Astrocyte (in vitro differentiated cells and primary cell): ENCODE results near the gene AHNAK2. TPM values are rescaled to one million over a fixed set of nuclear protein-coding genes. Genes with fewer than 3 reads are reported as not detected.

Source experiments
- DNase-seq: peaks from one replicate; pipeline ENCODE4 v3.0.0-alpha.2; 2010; ENCODE audit warnings: low read depth
- FAIRE-seq: peaks from 2 replicates; lab custom pipeline; 2011; peaks lifted over from hg19 to GRCh38; lab: Jason Lieb, UNC
- H2AFZ ChIP-seq: 2 replicates; pipeline ENCODE4 v1.6.0; 2012; ENCODE audit warnings: low read depth, low read length, inconsistent platforms
- H3K27ac ChIP-seq: 2 replicates; pipeline ENCODE4 v1.5.1; 2011; ENCODE audit warnings: low read depth, low read length, inconsistent platforms
- H3K27me3 ChIP-seq: 2 replicates; pipeline ENCODE4 v1.6.0; 2011; ENCODE audit warnings: low read length, inconsistent platforms; ENCODE audit not compliant: insufficient read depth
- H3K36me3 ChIP-seq: 2 replicates; pipeline ENCODE4 v1.5.1; 2011; ENCODE audit warnings: low read length, inconsistent platforms; ENCODE audit not compliant: insufficient read depth
- H3K4me1 ChIP-seq: 2 replicates; pipeline ENCODE4 v1.5.1; 2011; ENCODE audit warnings: low read length, inconsistent platforms; ENCODE audit not compliant: insufficient read depth
- H3K4me2 ChIP-seq: 2 replicates; pipeline ENCODE4 v1.6.0; 2012; ENCODE audit warnings: low read length, inconsistent platforms
- H3K4me3 ChIP-seq: 2 replicates; pipeline ENCODE4 v1.5.1; 2011; ENCODE audit warnings: low read depth, mild to moderate bottlenecking, low read length, inconsistent platforms; ENCODE audit not compliant: insufficient read depth
- H3K79me2 ChIP-seq: 2 replicates; pipeline ENCODE4 v1.6.0; 2012; ENCODE audit warnings: mild to moderate bottlenecking, low read length, inconsistent platforms; ENCODE audit not compliant: insufficient read depth
- H3K9ac ChIP-seq: 2 replicates; pipeline ENCODE4 v1.6.0; 2012; ENCODE audit warnings: mild to moderate bottlenecking, low read length, inconsistent platforms
- H3K9me3 ChIP-seq: 2 replicates; pipeline ENCODE4 v1.5.1; 2012; ENCODE audit warnings: low read depth, mild to moderate bottlenecking, low read length, inconsistent platforms; ENCODE audit not compliant: insufficient read depth
- H4K20me1 ChIP-seq: 2 replicates; pipeline ENCODE4 v1.6.0; 2012; ENCODE audit warnings: low read length, inconsistent platforms; ENCODE audit not compliant: insufficient read depth
- H3K27ac Mint-ChIP-seq: one replicate; pipeline ENCODE4 v1.8.0; 2021; ENCODE audit warnings: mild to moderate bottlenecking, mixed read lengths; ENCODE audit not compliant: unreplicated experiment
- H3K27me3 Mint-ChIP-seq: one replicate; pipeline ENCODE4 v1.8.0; 2021; ENCODE audit warnings: low read depth, mixed read lengths; ENCODE audit not compliant: unreplicated experiment
- H3K36me3 Mint-ChIP-seq: one replicate; pipeline ENCODE4 v1.8.0; 2021; ENCODE audit warnings: low read depth, mixed read lengths; ENCODE audit not compliant: unreplicated experiment
- H3K4me1 Mint-ChIP-seq: one replicate; pipeline ENCODE4 v1.8.0; 2021; ENCODE audit warnings: low read depth, mixed read lengths; ENCODE audit not compliant: unreplicated experiment
- H3K4me3 Mint-ChIP-seq: one replicate; pipeline ENCODE4 v1.8.0; 2021; ENCODE audit warnings: mild to moderate bottlenecking, moderate library complexity, mixed read lengths; ENCODE audit not compliant: unreplicated experiment
- H3K9me3 Mint-ChIP-seq: one replicate; pipeline ENCODE4 v1.8.0; 2021; ENCODE audit warnings: mild to moderate bottlenecking, mixed read lengths; ENCODE audit not compliant: unreplicated experiment
- EZH2 ChIP-seq: IDR thresholded peaks from 2 replicates; pipeline ENCODE4 v1.6.1; 2012; ENCODE audit warnings: mild to moderate bottlenecking, low read length, inconsistent platforms; ENCODE audit not compliant: insufficient read depth
- total RNA-seq: library from RNA; stranded (reverse); gene quantifications from 2 replicates; pipeline ENCODE4 v1.2.1, GENCODE V29; 2021
- TF ChIP-seq, protein P1 (sequence below): IDR thresholded peaks from 2 replicates; pipeline ENCODE4 v1.5.1; 2011; ENCODE audit warnings: low read depth, mild to moderate bottlenecking, inconsistent platforms, low read length, moderate library complexity; ENCODE audit not compliant: insufficient read depth

The AHNAK2 gene
- total RNA-seq, 1 donor from 2014 or later, result 44.7 TPM

DNA sequence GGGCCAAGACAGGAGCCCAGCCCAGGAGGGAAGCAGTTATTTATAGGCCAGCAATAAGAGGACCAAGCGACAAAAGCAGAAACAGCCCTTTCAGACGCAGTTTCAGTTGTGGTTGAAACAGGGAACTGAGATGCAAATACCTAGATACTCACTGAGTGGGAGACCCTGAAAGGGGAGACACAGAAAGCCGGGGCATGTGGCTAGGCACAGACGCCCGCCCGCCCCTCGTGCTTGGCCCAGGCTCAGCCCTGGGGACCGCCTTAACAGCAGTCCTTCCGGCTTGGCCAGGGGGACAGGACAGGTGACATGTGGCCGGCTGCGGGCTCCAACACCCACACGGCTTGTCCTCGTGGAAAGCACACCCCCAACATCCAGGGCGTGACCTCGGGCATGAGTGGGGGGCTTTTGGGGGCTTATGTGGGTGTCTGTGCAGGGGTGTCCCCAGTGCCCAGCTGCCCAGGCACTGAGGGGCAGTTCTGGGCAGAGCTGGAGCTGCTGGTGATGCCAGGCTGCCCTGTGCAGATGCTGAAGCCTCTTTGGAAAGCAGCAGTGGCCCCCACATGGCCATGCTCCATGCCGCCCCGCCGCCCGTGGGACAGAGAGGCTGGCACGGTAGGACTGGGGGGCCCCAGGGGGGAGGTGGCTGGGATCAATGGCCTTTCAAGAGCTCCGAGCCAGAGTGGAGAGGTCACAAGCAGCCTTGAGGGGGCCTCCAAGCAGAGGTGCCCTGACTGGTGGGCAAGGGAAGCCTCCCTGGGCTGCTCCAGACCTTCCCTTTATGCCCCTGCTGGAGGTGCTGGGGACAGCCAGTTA, 51.3 kb downstream of the AHNAK2 start:
- TF ChIP-seq EZH2, result no peak
- TF ChIP-seq, protein P1, sequence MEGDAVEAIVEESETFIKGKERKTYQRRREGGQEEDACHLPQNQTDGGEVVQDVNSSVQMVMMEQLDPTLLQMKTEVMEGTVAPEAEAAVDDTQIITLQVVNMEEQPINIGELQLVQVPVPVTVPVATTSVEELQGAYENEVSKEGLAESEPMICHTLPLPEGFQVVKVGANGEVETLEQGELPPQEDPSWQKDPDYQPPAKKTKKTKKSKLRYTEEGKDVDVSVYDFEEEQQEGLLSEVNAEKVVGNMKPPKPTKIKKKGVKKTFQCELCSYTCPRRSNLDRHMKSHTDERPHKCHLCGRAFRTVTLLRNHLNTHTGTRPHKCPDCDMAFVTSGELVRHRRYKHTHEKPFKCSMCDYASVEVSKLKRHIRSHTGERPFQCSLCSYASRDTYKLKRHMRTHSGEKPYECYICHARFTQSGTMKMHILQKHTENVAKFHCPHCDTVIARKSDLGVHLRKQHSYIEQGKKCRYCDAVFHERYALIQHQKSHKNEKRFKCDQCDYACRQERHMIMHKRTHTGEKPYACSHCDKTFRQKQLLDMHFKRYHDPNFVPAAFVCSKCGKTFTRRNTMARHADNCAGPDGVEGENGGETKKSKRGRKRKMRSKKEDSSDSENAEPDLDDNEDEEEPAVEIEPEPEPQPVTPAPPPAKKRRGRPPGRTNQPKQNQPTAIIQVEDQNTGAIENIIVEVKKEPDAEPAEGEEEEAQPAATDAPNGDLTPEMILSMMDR, result no peak
- no peak overlapping the region for H3K4me2 ChIP-seq
- Mint-ChIP-seq H3K27me3 (peaks cover 28% of the 10 kb centered on the region), H3K9me3 (peaks cover 2% of the 10 kb centered on the region), H3K4me3 (no peak overlapping the region), H3K36me3 (no peaks in the 10 kb centered on the region), H3K4me1 (no peaks in the 10 kb centered on the region), H3K27ac (no peak overlapping the region)
- H3K27ac ChIP-seq, result no peak overlapping the region
- H3K27me3 ChIP-seq, result peaks cover 7% of the 10 kb centered on the region
- H3K9me3 ChIP-seq, result no peaks in the 10 kb centered on the region
- DNase-seq, result no peak
- H3K4me1 ChIP-seq, result peaks cover 10% of the 10 kb centered on the region
- H3K36me3 ChIP-seq, result no peaks in the 10 kb centered on the region
- no peaks in the 10 kb centered on the region for H4K20me1 ChIP-seq
- no peak for FAIRE-seq
- no peak overlapping the region for H2AFZ ChIP-seq
- no peak overlapping the region for H3K9ac ChIP-seq
- H3K79me2 ChIP-seq, result no peaks in the 10 kb centered on the region
- H3K4me3 ChIP-seq, result no peak overlapping the region

DNA sequence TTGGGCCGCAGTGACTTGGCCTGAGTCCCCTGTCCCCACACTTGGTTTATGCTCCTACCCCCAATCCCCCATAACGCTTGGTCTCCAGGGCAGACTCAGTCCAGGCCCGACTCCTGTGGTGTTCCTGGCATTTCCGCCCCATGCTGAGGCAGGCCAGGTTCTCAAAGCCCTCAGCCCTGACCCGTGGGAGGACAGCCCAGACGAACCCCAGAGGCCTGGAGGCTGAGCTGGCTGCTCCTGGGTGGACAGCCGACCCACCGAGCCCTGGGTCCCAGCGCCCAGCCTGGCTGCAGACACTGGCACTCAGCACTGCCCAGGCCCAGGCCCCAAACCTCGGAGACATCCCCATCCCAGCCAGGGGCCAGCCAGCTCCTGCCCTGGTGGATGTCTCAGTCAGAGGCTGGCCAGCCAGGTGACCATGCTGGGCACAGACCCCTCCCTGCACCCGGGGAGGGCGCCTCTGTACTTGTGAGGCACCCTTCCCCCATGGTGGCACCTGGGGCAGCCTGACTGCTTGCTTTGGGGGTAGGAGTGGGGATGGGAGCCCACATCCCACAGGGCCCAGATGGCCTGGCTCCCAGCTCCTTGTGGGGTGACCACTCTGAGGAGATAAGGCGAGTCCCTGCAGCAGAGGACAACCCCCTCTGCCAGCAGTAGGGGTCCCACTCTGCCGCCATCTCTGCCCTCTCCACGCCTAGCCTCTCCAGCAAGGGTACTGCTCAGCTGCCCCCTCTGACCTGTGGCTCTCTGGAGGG, 52.1 kb downstream of the AHNAK2 start:
- Histone ChIP-seq H2AFZ (no peak overlapping the region), H3K27me3 (peaks cover 4% of the 10 kb centered on the region), H3K4me1 (peaks cover 10% of the 10 kb centered on the region), H3K4me2 (no peak overlapping the region), H3K4me3 (no peak overlapping the region), H3K27ac (no peak overlapping the region), H3K36me3 (no peaks in the 10 kb centered on the region), H3K9ac (no peak overlapping the region), H3K79me2 (no peaks in the 10 kb centered on the region), H3K9me3 (no peaks in the 10 kb centered on the region), H4K20me1 (no peaks in the 10 kb centered on the region)
- peaks cover 25% of the 10 kb centered on the region for H3K27me3 Mint-ChIP-seq
- no peak overlapping the region for H3K27ac Mint-ChIP-seq
- no peaks in the 10 kb centered on the region for H3K36me3 Mint-ChIP-seq
- peaks cover 2% of the 10 kb centered on the region for H3K9me3 Mint-ChIP-seq
- DNase-seq (no peak), FAIRE-seq (no peak)
- H3K4me1 Mint-ChIP-seq, result no peaks in the 10 kb centered on the region
- no peak overlapping the region for H3K4me3 Mint-ChIP-seq
- TF ChIP-seq, protein P1, result no peak
- no peak for TF ChIP-seq EZH2
